ENCODE results near the gene OR51V1.

Gene OR51V1

GRCh38 chr11:5246772-5247471 is 46.4 kb upstream of the OR51V1 start:
- no peaks in the 10 kb centered on the region for H3K36me3 ChIP-seq (ENCODE audit: insufficient read depth, low read length)

GRCh38 chr11:5245155-5245554 is 44.7 kb upstream of the OR51V1 start:
- Histone ChIP-seq H2AFZ (ENCODE audit: low read length) (no peak overlapping the region), H3K4me1 (ENCODE audit: insufficient read depth, low read length, poor library complexity, severe bottlenecking) (peaks cover 5% of the 10 kb centered on the region), H3K27me3 (ENCODE audit: insufficient read depth, low read length, poor library complexity, severe bottlenecking) (no peaks in the 10 kb centered on the region), H4K20me1 (ENCODE audit: insufficient read depth, low read length, poor library complexity, severe bottlenecking) (no peaks in the 10 kb centered on the region), H3K4me3 (ENCODE audit: low read length, poor library complexity, severe bottlenecking) (no peak overlapping the region), H3F3A (ENCODE audit: low read depth) (no peaks in the 10 kb centered on the region), H3K9ac (ENCODE audit: low read depth, low read length, poor library complexity, severe bottlenecking) (no peak overlapping the region), H3K79me2 (ENCODE audit: insufficient read depth, low read length) (no peaks in the 10 kb centered on the region), H3K9me2 (replicated peaks; ENCODE audit: low read depth, low read length) (no peaks in the 10 kb centered on the region), H3K36me3 (ENCODE audit: insufficient read depth, low read length) (no peaks in the 10 kb centered on the region), H3K4me2 (ENCODE audit: low read depth, low read length, poor library complexity, severe bottlenecking) (no peak overlapping the region), H3K9me3 (ENCODE audit: insufficient read depth, low read depth, low read length) (no peaks in the 10 kb centered on the region)
- TF ChIP-seq EZH2phosphoT487 (IDR thresholded peaks at IDR 0.05; ENCODE audit: borderline replicate concordance): no peak
- TF ChIP-seq CTCF (conservative IDR thresholded peaks at IDR 0.05; ENCODE audit: low read length): no peak

More at GRCh38 chr11:5246772-5247471, 46.4 kb upstream of the OR51V1 start:
- TF ChIP-seq EZH2phosphoT487 (IDR thresholded peaks at IDR 0.05; ENCODE audit: borderline replicate concordance) (no peak), CTCF (conservative IDR thresholded peaks at IDR 0.05; ENCODE audit: low read length) (no peak)
- H3K9me3 ChIP-seq (ENCODE audit: insufficient read depth, low read depth, low read length): no peaks in the 10 kb centered on the region
- H2AFZ ChIP-seq (ENCODE audit: low read length): no peak overlapping the region
- H3K4me2 ChIP-seq (ENCODE audit: low read depth, low read length, poor library complexity, severe bottlenecking): no peak overlapping the region
- H3K4me3 ChIP-seq (ENCODE audit: low read length, poor library complexity, severe bottlenecking): no peak overlapping the region
- no peaks in the 10 kb centered on the region for H3K9me2 ChIP-seq (replicated peaks; ENCODE audit: low read depth, low read length)
- H3F3A ChIP-seq (ENCODE audit: low read depth): no peaks in the 10 kb centered on the region
- H3K27me3 ChIP-seq (ENCODE audit: insufficient read depth, low read length, poor library complexity, severe bottlenecking): no peaks in the 10 kb centered on the region
- peaks cover 5% of the 10 kb centered on the region for H3K4me1 ChIP-seq (ENCODE audit: insufficient read depth, low read length, poor library complexity, severe bottlenecking)
- no peaks in the 10 kb centered on the region for H3K79me2 ChIP-seq (ENCODE audit: insufficient read depth, low read length)
- no peaks in the 10 kb centered on the region for H4K20me1 ChIP-seq (ENCODE audit: insufficient read depth, low read length, poor library complexity, severe bottlenecking)
- H3K9ac ChIP-seq (ENCODE audit: low read depth, low read length, poor library complexity, severe bottlenecking): no peak overlapping the region

GRCh38 chr11:5243816-5244180 is 43.3 kb upstream of the OR51V1 start:
- Histone ChIP-seq H2AFZ (ENCODE audit: low read length) (0 out of 2 replicates have a peak overlapping the region, but pooled peaks have one; percentile 11), H3K27me3 (ENCODE audit: insufficient read depth, low read length, poor library complexity, severe bottlenecking) (no peaks in the 10 kb centered on the region), H3K9me2 (replicated peaks; ENCODE audit: low read depth, low read length) (no peaks in the 10 kb centered on the region), H3K9me3 (ENCODE audit: insufficient read depth, low read depth, low read length) (no peaks in the 10 kb centered on the region), H4K20me1 (ENCODE audit: insufficient read depth, low read length, poor library complexity, severe bottlenecking) (no peaks in the 10 kb centered on the region), H3K4me2 (ENCODE audit: low read depth, low read length, poor library complexity, severe bottlenecking) (no peak overlapping the region), H3K79me2 (ENCODE audit: insufficient read depth, low read length) (no peaks in the 10 kb centered on the region), H3K9ac (ENCODE audit: low read depth, low read length, poor library complexity, severe bottlenecking) (no peak overlapping the region), H3K4me3 (ENCODE audit: low read length, poor library complexity, severe bottlenecking) (no peak overlapping the region), H3K36me3 (ENCODE audit: insufficient read depth, low read length) (no peaks in the 10 kb centered on the region), H3K4me1 (ENCODE audit: insufficient read depth, low read length, poor library complexity, severe bottlenecking) (peaks cover 5% of the 10 kb centered on the region), H3F3A (ENCODE audit: low read depth) (no peaks in the 10 kb centered on the region)
- no peak for TF ChIP-seq EZH2phosphoT487 (IDR thresholded peaks at IDR 0.05; ENCODE audit: borderline replicate concordance)

Data from Loucy (cell line).